Spleen (tissue), 11 donors: ENCODE results near the gene PIBF1. TPM values are rescaled to one million over a fixed set of nuclear protein-coding genes. Genes with fewer than 3 reads are reported as not detected.

Source experiments
- DNase-seq: peaks from one replicate; pipeline ENCODE4 v3.0.0-alpha.2; 2020
- H3K27ac ChIP-seq, 8 donors: fragments of 200-600 bp; sonication (generic) in 7 of 8; 1 replicate in 4 of 8; 2 replicates in 4 of 8; pipeline versions ENCODE4 v1.5.0 to v1.8.0; 2016 to 2021; ENCODE audit warnings: inconsistent platforms in 4 of 8, mild to moderate bottlenecking in 4 of 8, moderate library complexity in 1 of 8
- H3K27me3 ChIP-seq, 7 donors: fragments of 200-600 bp; sonication (generic) in 6 of 7; replicated peaks in 1 of 7; 1 replicate in 4 of 7; 2 replicates in 3 of 7; pipeline versions ENCODE4 v1.5.0 to v1.8.0; 2016 to 2021; ENCODE audit warnings: inconsistent platforms in 3 of 7, mild to moderate bottlenecking in 1 of 7
- H3K36me3 ChIP-seq, 6 donors: fragments of 200-600 bp; sonication (generic) in 5 of 6; 1 replicate in 4 of 6; 2 replicates in 2 of 6; pipeline versions ENCODE4 v1.5.0 to v1.8.0; 2016 to 2021; ENCODE audit warnings: inconsistent platforms in 2 of 6
- H3K4me1 ChIP-seq, 6 donors: fragments of 200-600 bp; sonication (generic) in 5 of 6; 1 replicate in 3 of 6; 2 replicates in 3 of 6; pipeline versions ENCODE4 v1.5.0 to v1.8.0; 2016 to 2021; ENCODE audit warnings: inconsistent platforms in 3 of 6
- H3K4me3 ChIP-seq, 8 donors: fragments of 200-600 bp; sonication (generic) in 7 of 8; 1 replicate in 4 of 8; 2 replicates in 4 of 8; pipeline versions ENCODE4 v1.5.0 to v1.8.0; 2016 to 2021; ENCODE audit warnings: inconsistent platforms in 4 of 8, mild to moderate bottlenecking in 4 of 8, moderate library complexity in 2 of 8
- H3K9me3 ChIP-seq, 8 donors: fragments of 200-600 bp; sonication (generic) in 7 of 8; 1 replicate in 4 of 8; 2 replicates in 4 of 8; pipeline versions ENCODE4 v1.5.0 to v1.8.0; 2016 to 2021; ENCODE audit warnings: inconsistent platforms in 4 of 8
- POLR2A ChIP-seq, 3 donors: fragments of 450-650 bp; IDR thresholded peaks; one replicate each; pipeline ENCODE4 v1.5.1; 2017; ENCODE audit warnings: antibody characterized with exemption in 3 of 3, mild to moderate bottlenecking in 1 of 3
- POLR2AphosphoS5 ChIP-seq, 3 donors: sonication (generic); formaldehyde crosslinking; IDR thresholded peaks; one replicate each; pipeline ENCODE4 v1.5.1; 2017; ENCODE audit warnings: antibody characterized with exemption in 3 of 3
- WGBS, 5 donors: extraction: QIAGEN DNeasy Blood & Tissue Kit in 3 of 5; methylation state at CpG; one replicate each; pipeline versions ENCODE4 v1.1.5 to v1.1.7; 2013 to 2018; 5-methylcytosine and 5-hydroxymethylcytosine counted together
- intact Hi-C: fragments of 100-400 bp; cut with DNase I; formaldehyde crosslinking; loops from one replicate; pipeline ENCODE4 v1.15.0; 2023; ENCODE audit warnings: low total_unique reads
- polyA plus RNA-seq, 3 donors: library from polyadenylated mRNA; stranded (reverse); fragments of 200-250 nt; gene quantifications; one replicate each; pipeline ENCODE4 v1.2.1, GENCODE V29; 2013
- total RNA-seq, 7 donors: library from RNA; depleted of rRNA in 3 of 7; stranded (reverse); fragments of >200 nt in 3 of 7; fragmentation: NEBNext Ultra II Directional in 4 of 7; extraction: Animal tissue kit (Norgen Biotek cat#: 25700) in 4 of 7; gene quantifications; one replicate each; pipeline versions ENCODE4 v1.1.0 to v1.2.1, GENCODE V29; 2016 to 2021
- TF ChIP-seq, protein P1 (sequence below), 11 experiments: fragments of 200-600 bp in 7 of 11; fragments of 450-650 bp in 4 of 11; sonication (generic) in 4 of 11; IDR thresholded peaks in 8 of 11; conservative IDR thresholded peaks in 3 of 11; 1 replicate in 7 of 11; 2 replicates in 4 of 11; pipeline versions ENCODE4 v1.4.0 to v1.8.0; 2016 to 2021; ENCODE audit warnings: antibody characterized with exemption in 11 of 11, inconsistent platforms in 4 of 11, mild to moderate bottlenecking in 1 of 11
- donor health status: healthy with polysubstance abuse.
- donor health status: DM: no; HTN: no; CAD: no; lungs with moderate emphysema.
- donor health status: DM: no; HTN: no; CAD: no.
- donor health status: Bipolar disorder and iron deficiency.
- donor health status: healthy.
- donor health status: DM: no; HTN: no; CAD: no.
- donor health status: DM: yes; HTN: yes; CAD: no.

Gene PIBF1
- total and polyA plus RNA-seq, 10 donors = 11.0 to 35.6 (median 27.9) TPM

DNA sequence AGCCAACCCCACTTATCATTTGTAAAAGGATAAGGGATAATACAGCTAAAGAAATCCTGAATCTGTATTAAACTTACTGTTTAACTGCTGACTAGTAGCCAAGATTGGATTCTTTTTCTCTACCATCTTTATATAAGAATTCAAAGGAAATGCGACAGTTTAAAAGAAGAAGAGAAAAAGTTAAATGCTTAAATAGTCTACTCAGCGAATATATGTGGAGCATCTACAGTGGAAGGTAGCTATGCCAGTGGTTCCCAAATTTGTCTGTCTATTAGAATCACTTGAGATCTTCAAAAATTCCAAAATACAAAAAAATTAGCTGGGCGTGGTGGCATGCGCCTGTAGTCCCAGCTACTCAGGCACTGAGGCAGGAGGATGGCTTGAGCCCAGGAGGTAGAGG, 216.1 kb downstream of the PIBF1 start:
- H3K27me3 ChIP-seq = no peaks in the 10 kb centered on the region
- TF ChIP-seq POLR2A (IDR thresholded peaks at IDR 0.05) (no peak), POLR2AphosphoS5 (IDR thresholded peaks at IDR 0.05) (no peak)
- TF ChIP-seq, protein P1, sequence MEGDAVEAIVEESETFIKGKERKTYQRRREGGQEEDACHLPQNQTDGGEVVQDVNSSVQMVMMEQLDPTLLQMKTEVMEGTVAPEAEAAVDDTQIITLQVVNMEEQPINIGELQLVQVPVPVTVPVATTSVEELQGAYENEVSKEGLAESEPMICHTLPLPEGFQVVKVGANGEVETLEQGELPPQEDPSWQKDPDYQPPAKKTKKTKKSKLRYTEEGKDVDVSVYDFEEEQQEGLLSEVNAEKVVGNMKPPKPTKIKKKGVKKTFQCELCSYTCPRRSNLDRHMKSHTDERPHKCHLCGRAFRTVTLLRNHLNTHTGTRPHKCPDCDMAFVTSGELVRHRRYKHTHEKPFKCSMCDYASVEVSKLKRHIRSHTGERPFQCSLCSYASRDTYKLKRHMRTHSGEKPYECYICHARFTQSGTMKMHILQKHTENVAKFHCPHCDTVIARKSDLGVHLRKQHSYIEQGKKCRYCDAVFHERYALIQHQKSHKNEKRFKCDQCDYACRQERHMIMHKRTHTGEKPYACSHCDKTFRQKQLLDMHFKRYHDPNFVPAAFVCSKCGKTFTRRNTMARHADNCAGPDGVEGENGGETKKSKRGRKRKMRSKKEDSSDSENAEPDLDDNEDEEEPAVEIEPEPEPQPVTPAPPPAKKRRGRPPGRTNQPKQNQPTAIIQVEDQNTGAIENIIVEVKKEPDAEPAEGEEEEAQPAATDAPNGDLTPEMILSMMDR (IDR thresholded peaks at IDR 0.05 in 8 of 11, conservative IDR thresholded peaks at IDR 0.05 in 3 of 11) = no peak
- intact Hi-C loops = no loop called here
- 95 to 99% (median 98%) methylated on average over 4 of the region's 4 CpGs for WGBS, 5 donors
- H3K9me3 ChIP-seq = no peaks in the 10 kb centered on the region
- no peak overlapping the region for H3K27ac ChIP-seq
- H3K36me3 ChIP-seq = peaks cover 0 to 41% (median 0%) of the 10 kb centered on the region in 6 donors
- no peaks in the 10 kb centered on the region for H3K4me1 ChIP-seq
- H3K4me3 ChIP-seq = no peak overlapping the region
- DNase-seq = no peak

- WGBS, 5 donors = 62 to 81% (median 71%) methylated on average over 4 of the region's 4 CpGs
- Histone ChIP-seq H3K4me1 (no peaks in the 10 kb centered on the region), H3K27me3 (no peaks in the 10 kb centered on the region), H3K27ac (peak overlapping the region in 2 of 8 donors; percentile 34 to 49), H3K4me3 (no peak overlapping the region), H3K9me3 (no peaks in the 10 kb centered on the region), H3K36me3 (peaks cover 0 to 62% (median 6%) of the 10 kb centered on the region in 6 donors)
- intact Hi-C loops = no loop called here
- no peak for DNase-seq
- no peak for TF ChIP-seq POLR2AphosphoS5 (IDR thresholded peaks at IDR 0.05)
- TF ChIP-seq, protein P1 (IDR thresholded peaks at IDR 0.05 in 8 of 11, conservative IDR thresholded peaks at IDR 0.05 in 3 of 11) = no peak
- TF ChIP-seq POLR2A (IDR thresholded peaks at IDR 0.05) = no peak
These were observed 218.2 kb downstream of the PIBF1 start for GRCh38 chr13:73000027-73000674.

DNA sequence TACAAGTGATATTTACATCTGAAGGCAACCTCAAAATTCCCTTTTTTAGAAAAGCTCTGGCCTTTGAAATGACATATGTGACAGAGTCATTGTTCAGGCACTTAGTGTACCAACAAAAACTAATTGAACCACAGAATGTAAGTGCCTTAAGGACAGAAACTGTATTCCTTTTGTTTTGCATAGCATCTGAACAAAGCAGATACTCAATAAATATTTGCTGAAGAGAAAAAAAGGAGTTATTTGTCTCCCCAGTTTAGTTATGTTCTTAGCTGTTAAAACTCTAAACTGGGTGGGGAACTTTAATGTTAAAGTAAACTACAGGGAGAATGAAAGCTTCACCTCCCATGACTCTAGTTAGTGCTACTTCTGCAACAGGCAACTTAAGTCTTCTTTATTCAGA, 220.0 kb downstream of the PIBF1 start:
- DNase-seq = no peak

GRCh38 chr13:73011751-73012150, 229.8 kb downstream of the PIBF1 start:
- DNase-seq = no peak
- no peaks in the 10 kb centered on the region for H3K4me1 ChIP-seq
- H3K36me3 ChIP-seq = peaks cover 0 to 80% (median 6%) of the 10 kb centered on the region in 6 donors
- H3K27ac ChIP-seq = no peak overlapping the region
- H3K4me3 ChIP-seq = no peak overlapping the region
- WGBS, 5 donors = 79 to 98% (median 88%) methylated on average over 5 of the region's 5 CpGs
- no peaks in the 10 kb centered on the region for H3K9me3 ChIP-seq
- intact Hi-C loops = no loop called here
- TF ChIP-seq POLR2AphosphoS5 (IDR thresholded peaks at IDR 0.05) (no peak), POLR2A (IDR thresholded peaks at IDR 0.05) (no peak)
- TF ChIP-seq, protein P1 (IDR thresholded peaks at IDR 0.05 in 8 of 11, conservative IDR thresholded peaks at IDR 0.05 in 3 of 11) = no peak
- no peaks in the 10 kb centered on the region for H3K27me3 ChIP-seq

More for the DNA sequence above, 220.0 kb downstream of the PIBF1 start:
- intact Hi-C loops = no loop called here
- Histone ChIP-seq H3K27me3 (no peaks in the 10 kb centered on the region), H3K36me3 (peaks cover 0 to 71% (median 6%) of the 10 kb centered on the region in 6 donors), H3K4me3 (no peak overlapping the region), H3K9me3 (no peaks in the 10 kb centered on the region), H3K4me1 (no peaks in the 10 kb centered on the region), H3K27ac (no peak overlapping the region)
- TF ChIP-seq, protein P1 (IDR thresholded peaks at IDR 0.05 in 8 of 11, conservative IDR thresholded peaks at IDR 0.05 in 3 of 11) = no peak
- TF ChIP-seq POLR2AphosphoS5 (IDR thresholded peaks at IDR 0.05) (no peak), POLR2A (IDR thresholded peaks at IDR 0.05) (no peak)
